Measurements from ENCODE around the gene TPSB2.

GRCh38 chr16:1221628-1222552 is 8.1 kb downstream of the TPSB2 start:
- TF ChIP-seq EZH2 (IDR thresholded peaks at IDR 0.05; ENCODE audit: low read depth) = no peak
- TF ChIP-seq CTCF (conservative IDR thresholded peaks at IDR 0.05) = no peak
